GM12874 (cell line): Measurements from ENCODE around the gene LCMT1.

Source experiments
- CTCF ChIP-seq: IDR thresholded peaks from 2 replicates; pipeline ENCODE4 v1.5.1; 2011; ENCODE audit warnings: low read depth, mild to moderate bottlenecking, control low read depth, low read length, moderate library complexity; ENCODE audit not compliant: insufficient read depth

Gene LCMT1

GRCh38 chr16:25192096-25192495 is 80.6 kb downstream of the LCMT1 start:
- no peak for TF ChIP-seq CTCF

- no peak for TF ChIP-seq CTCF
Measured at GRCh38 chr16:25194273-25194878, 82.8 kb downstream of the LCMT1 start.

GRCh38 chr16:25198021-25198420 is 86.5 kb downstream of the LCMT1 start:
- TF ChIP-seq CTCF: no peak

- TF ChIP-seq CTCF: no peak
Measured at GRCh38 chr16:25199457-25199856, 87.9 kb downstream of the LCMT1 start.

- no peak for TF ChIP-seq CTCF
Measured at GRCh38 chr16:25210758-25211157, 99.2 kb downstream of the LCMT1 start.

GRCh38 chr16:25212636-25213035 is 101.1 kb downstream of the LCMT1 start:
- no peak for TF ChIP-seq CTCF

- no peak for TF ChIP-seq CTCF
Measured at GRCh38 chr16:25213709-25214397, 102.3 kb downstream of the LCMT1 start.
